NCI-H2196 treated with DMSO at 0.1 percent for 48 hours (cell line): ENCODE data around the gene ZNF496.
A peak's percentile ranks its signal among the peaks of the same experiment; 100 is the strongest.
"Not testable (repeated sequence)": the region's sequence is repeated elsewhere in the genome, so short reads cannot be mapped to it uniquely, and the experiment has no call there.

Experiments
- DNase-seq: peaks from one replicate; lab custom pipeline; 2025; ENCODE audit not compliant: unreplicated experiment; lab: John Stamatoyannopoulos, UW

ZNF496 gene

GRCh38 chr1:247331525-247332214 is at the start of gene ZNF496:
TSS of gene ZNF496 (minus strand) at chr1:247331867. CDS start at chr1:247329578, 2,289 bp downstream.
- DNase-seq = peak; percentile 9

DNA sequence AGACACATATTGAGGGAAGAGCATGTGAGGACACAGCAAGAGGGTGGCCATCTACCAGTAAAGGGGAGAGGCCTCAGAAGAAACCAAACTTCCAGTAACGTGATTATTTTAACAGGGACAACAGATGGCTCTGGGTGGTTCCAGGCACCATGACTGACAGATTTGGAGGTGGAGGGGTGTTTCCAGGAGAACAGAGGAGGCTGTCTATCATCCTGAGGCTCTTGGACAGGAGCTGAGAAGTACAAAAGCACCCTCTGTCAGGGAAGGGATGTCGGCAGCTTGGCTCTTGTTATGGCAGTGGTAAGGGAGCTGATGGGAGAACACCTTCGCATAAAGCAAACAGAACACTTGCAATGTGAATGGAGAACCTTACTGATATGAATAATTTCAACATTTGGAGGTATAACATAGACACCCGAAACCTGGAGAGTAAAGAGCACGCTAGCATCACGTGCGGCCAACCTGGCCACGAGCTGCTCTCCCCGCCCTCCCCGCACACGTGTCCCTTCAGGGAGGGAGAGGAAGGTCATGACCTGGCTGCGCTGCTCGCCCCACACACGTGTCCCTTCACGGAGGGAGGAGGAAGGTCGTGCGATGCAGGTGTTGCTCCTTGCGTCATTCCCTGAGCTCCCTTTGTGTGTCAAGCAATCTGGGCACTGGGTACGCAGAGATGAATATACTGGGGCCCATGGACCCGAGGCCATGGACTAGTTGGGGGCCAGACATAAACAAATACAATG is 46.8 kb upstream of the ZNF496 start:
- DNase-seq = no peak

DNA sequence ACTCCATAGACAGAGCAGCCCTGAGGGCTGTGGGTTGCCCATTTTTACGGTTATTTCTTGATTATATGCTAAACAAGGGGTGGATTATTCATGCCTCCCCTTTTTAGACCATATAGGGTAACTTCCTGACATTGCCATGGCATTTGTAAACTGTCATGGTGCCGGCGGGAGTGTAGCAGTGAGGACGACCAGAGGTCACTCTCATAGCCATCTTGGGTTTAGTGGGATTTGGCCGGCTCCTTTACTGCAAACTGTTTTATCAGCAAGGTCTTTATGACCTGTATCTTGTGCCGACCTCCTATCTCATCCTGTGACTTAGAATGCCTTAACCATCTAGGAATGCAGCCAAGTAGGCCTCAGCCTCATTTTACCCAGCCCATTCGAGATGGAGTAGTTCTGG is 46.0 kb upstream of the ZNF496 start:
- not testable (repeated sequence) for DNase-seq

DNA sequence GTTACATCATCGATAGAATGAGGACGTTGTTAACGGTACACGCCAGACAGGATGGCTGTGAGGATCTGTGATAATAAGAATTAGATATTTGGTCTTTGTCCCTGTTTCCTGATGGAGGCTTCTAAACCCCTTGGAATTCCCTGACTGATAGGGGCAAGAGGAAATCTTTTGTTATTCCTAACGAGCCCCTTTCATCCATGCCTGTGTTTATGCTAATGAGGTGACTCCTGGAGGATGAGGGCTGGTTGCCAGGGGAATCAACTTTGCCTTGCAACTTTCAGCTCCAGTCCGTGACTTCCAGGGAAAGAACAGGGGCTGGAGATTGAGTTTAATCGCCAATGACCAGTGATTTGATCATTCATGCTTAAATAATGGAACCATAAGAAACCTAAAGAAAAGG is 45.0 kb upstream of the ZNF496 start:
- no peak for DNase-seq

DNA sequence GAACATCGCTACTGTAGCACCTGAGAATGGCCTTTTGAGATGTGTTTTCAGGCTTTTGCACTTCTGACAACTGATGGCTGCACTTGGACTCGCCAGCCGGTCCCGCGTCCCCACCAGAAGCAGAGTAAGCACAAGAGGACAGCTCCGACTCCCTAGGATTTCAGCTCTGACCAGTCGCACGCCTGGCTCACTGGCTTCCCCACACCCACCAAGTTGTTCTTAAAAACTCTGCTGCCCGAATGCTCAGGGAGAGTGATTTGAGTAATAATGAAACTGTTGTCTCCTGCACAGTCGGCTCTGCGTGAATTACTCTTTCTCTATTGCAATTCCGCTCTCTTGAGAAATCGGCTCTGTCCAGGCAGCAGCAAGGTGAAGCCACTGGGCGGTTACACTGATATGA is 44.1 kb upstream of the ZNF496 start:
- no peak for DNase-seq

- DNase-seq = not testable (repeated sequence)
These were observed 43.1 kb upstream of the ZNF496 start for GRCh38 chr1:247374651-247375334.

GRCh38 chr1:247373721-247374141 is 42.1 kb upstream of the ZNF496 start:
- no peak for DNase-seq

GRCh38 chr1:247371801-247372259 is 40.2 kb upstream of the ZNF496 start:
- DNase-seq = no peak

GRCh38 chr1:247370786-247371732 is 39.4 kb upstream of the ZNF496 start:
- no peak for DNase-seq

DNA sequence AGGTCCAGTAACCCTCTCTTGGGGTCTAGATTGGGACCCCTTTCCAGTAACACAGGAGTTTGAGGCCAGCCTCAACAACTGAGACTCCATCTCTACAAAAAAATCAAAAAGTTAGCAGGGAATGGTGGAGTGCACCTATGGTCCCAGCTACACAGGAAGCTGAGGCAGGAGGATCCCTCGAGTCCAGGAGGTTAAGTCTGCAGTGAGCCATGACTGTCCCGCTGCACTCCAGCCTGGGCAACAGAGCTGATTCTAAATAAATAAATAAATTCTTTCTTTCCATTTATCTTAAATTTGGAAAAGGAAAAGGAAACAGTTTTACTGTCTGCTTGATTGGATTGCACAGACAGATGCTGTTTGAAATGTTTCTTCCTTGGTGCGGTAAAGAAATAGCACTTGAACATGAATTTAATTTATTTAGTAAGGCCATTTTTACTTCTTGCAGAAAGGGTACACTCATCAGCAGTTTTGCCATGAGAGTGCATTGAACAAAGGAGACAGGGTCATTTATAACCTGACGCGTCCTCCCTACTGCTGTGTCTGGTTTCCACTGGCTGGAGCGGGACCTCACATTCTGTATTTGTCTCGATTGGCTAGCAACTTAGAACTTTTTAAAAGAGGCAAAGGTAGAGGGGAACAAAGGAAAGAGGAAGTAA is 37.0 kb upstream of the ZNF496 start:
- DNase-seq = no peak

DNA sequence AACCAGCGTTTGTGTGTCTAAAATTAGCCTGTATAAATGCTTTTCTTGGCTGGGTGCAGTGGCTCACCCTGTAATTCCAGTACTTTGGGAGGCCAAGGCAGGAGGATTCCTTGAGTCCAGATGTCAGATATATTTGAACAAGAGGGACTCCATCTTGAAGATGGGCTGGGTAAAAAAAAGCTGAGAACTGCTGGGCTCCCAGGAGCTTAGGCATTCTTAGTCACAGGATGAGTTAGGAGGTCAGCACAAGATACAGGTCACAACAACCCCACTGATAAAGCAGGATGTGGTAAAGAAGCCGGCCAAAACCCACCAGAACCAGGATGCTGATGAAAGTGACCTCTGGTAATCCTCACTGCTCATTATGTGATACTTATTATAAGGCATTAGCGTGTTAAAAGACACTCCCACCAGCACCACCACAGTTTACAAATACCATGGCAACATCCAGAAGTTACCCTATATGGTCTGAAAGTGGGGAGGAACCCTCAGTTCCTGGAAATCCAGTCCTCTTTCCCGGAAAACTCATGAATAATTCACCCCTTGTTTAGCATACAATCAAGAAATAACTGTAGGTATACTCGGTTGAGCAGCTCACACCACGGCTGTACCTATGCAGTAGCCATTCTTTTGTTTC is 36.2 kb upstream of the ZNF496 start:
- no peak for DNase-seq

- DNase-seq = no peak
These were observed 35.4 kb upstream of the ZNF496 start for GRCh38 chr1:247366926-247367645.

- DNase-seq = not testable (repeated sequence)
These were observed 34.7 kb upstream of the ZNF496 start for GRCh38 chr1:247366345-247366744.

GRCh38 chr1:247365023-247365422 is 33.4 kb upstream of the ZNF496 start:
- no peak for DNase-seq

DNA sequence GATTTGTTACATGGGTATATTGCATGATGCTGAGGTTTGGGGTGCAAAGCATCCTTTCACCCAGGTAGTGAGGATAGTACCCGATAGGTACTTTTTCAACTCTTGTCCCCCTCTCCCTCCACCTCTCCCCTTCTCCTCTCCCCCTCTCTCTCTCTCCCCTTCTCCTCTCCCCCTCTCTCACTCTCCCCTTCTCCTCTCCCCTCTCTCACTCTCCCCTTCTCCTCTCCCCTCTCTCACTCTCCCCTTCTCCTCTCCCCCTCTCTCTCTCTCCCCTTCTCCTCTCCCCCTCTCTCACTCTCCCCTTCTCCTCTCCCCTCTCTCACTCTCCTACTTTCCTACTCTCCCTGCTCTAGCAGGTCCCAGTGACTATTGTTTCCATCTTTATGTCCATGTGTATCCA is 31.3 kb upstream of the ZNF496 start:
- not testable (repeated sequence) for DNase-seq

DNA sequence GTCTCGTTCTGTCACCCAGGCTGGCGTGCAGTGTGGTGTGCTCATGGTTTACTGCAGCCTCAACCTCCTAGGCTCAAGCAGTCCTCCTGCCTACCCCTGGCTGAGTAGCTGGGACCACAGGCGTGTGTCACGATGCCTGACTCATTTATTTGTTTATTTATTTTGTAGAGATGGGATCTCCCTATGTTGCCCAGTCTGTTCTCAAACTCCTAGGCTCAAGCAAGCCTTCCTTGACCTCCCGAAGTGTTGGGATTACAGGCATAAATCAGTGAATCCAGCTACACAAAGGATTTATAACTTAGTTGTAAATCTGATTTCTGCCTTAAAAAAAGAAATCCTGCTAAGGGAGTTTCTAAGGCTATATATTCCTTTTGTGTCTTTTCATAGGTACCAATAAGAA is 30.5 kb upstream of the ZNF496 start:
- no peak for DNase-seq

DNA sequence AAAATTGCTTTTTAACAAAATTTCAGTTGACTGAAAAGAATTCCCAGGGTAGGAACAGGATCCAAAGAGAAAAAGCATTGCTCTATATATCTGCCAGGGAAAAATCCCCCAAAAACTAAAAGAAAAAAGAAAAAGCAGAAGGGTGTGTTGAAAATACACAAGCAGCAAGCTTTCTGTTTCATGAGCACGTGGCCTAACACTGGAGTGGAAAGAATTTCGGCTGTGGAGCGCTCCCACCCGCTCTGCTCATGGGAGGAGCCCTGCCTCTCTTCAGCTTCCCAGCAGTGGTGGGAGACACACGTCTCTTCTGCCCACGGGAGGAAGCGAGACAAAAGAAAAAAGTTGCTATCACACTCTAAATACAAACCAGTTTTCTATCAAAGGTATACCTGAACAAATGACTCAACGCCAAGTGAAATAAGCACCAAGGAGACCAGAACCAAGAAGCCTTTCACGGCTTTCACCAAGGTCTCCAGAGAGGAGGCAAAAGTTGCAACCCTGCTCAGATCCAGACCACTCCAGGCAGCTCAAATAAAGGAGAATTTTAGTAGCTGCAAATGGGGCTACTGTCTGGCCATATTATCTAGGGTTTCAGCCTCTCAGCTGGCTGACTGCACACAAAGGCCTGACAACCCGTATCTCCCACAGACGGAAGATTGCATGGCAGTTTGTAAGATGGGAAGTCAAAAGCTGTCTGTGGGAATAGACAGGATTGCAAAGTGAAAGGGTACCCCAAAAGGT is 29.5 kb upstream of the ZNF496 start:
- no peak for DNase-seq

DNA sequence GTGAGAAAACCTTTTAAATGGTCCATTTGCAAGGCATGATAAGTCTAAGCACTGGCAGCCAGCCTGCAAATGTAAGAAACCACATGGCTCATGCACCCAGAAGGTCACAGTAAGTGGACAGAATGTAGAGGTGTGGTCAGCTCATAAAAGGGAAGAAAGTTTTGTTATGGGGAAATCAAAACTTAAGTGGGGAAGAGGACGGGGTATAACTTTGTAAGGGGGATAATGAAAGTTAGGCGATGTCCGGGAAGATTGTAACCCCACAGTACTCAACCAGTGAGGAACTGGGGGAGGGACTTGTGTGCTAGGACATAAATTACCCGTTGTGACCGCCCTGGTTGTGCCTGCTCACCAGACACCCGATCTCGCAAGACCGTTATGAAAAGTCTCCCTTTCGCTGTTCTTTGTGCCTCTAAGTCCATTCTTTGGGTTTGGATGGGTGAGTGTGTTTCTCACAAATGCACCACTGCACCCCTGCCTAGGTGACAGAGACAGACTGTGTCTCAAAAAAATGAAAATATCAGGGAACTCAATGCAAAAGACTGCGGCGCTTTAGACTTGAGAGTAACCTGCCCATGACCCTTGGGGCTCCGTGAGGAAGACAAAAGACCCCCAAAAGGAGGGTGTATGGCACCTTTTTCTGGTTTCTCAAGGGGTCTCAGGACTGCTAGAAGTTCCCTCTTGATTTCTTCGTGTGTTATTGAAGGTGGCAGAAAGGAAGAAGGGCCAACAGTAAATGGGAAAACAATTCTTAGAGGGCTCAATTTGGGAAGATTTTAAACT is 28.6 kb upstream of the ZNF496 start:
- no peak for DNase-seq
